Nephron progenitor cell (in vitro differentiated cells): ENCODE measurements around the gene TLX2.
A peak's percentile ranks its signal among the peaks of the same experiment; 100 is the strongest.
"Not testable (repeated sequence)": the region's sequence is repeated elsewhere in the genome, so short reads cannot be mapped to it uniquely, and the experiment has no call there.

Source experiments
- DNase-seq: peaks from one replicate; pipeline ENCODE4 v3.0.0; 2021
- H3K27ac Mint-ChIP-seq: 2 replicates; pipeline ENCODE4 v1.8.0; 2021; ENCODE audit warnings: mild to moderate bottlenecking, moderate library complexity, mixed read lengths
- H3K27me3 Mint-ChIP-seq: 2 replicates; pipeline ENCODE4 v1.8.0; 2021; ENCODE audit warnings: mild to moderate bottlenecking, low read depth, mixed read lengths; ENCODE audit not compliant: poor library complexity
- H3K36me3 Mint-ChIP-seq: 2 replicates; pipeline ENCODE4 v1.8.0; 2021; ENCODE audit warnings: low read depth, mixed read lengths
- H3K4me1 Mint-ChIP-seq: 2 replicates; pipeline ENCODE4 v1.8.0; 2021; ENCODE audit warnings: mixed read lengths
- H3K4me3 Mint-ChIP-seq: 2 replicates; pipeline ENCODE4 v1.8.0; 2021; ENCODE audit warnings: mild to moderate bottlenecking, moderate library complexity, mixed read lengths
- H3K9me3 Mint-ChIP-seq: 2 replicates; pipeline ENCODE4 v1.8.0; 2021; ENCODE audit warnings: mild to moderate bottlenecking, moderate library complexity, mixed read lengths
- TF ChIP-seq, protein P1 (sequence below): fragments of 200-600 bp; sonication (generic); IDR thresholded peaks from 2 replicates; pipeline ENCODE4 v1.5.0; 2021; ENCODE audit warnings: antibody characterized with exemption

TLX2 gene

DNA sequence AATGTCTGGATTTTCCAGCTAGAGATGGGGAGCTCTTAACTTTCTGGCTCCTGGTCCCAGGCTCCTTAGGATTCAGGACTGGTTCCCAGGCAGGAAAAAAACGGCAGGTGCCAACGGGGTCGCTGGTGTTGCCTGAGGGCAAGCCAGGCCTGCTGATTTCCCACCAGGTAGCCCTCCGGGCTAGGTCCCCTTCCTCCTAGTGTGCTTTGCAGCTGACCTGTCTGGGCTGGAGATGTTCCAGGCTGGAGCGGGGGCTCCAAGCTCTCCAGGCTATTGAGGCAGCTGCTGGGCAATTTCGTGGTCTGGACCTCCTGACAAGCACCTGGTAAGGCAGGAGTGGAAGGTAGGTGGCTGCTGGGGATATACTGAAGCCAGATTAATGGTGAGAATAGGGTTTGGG lies 39.8 kb upstream of the TLX2 start:
- peak overlapping the region; percentile 42 for H3K4me3 Mint-ChIP-seq

DNA sequence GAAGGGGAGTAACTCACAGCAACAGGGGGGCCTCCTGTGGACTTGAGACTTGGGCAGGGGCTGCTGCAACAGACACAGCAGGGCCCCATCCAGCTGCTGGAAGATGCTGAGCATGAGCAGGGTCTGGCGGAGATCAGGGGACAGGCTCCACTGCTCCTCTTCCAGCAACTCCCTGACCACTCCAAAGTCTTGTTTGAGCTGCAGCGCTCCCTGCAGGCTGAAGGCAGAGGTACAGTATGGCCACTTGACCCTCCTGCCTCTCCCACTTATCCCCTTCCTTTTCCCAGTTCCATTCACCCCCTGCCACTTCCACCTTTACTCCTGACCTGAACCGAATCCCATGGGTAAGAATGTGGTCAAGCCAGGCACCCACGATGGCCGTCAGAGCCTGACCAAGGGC lies 39.4 kb upstream of the TLX2 start:
- peaks cover 37% of the 10 kb centered on the region for H3K36me3 Mint-ChIP-seq
- peaks cover 5% of the 10 kb centered on the region for H3K27me3 Mint-ChIP-seq
- DNase-seq, result peak; percentile 38
- H3K9me3 Mint-ChIP-seq, result no peaks in the 10 kb centered on the region
- H3K4me3 Mint-ChIP-seq, result no peak overlapping the region
- TF ChIP-seq, protein P1, sequence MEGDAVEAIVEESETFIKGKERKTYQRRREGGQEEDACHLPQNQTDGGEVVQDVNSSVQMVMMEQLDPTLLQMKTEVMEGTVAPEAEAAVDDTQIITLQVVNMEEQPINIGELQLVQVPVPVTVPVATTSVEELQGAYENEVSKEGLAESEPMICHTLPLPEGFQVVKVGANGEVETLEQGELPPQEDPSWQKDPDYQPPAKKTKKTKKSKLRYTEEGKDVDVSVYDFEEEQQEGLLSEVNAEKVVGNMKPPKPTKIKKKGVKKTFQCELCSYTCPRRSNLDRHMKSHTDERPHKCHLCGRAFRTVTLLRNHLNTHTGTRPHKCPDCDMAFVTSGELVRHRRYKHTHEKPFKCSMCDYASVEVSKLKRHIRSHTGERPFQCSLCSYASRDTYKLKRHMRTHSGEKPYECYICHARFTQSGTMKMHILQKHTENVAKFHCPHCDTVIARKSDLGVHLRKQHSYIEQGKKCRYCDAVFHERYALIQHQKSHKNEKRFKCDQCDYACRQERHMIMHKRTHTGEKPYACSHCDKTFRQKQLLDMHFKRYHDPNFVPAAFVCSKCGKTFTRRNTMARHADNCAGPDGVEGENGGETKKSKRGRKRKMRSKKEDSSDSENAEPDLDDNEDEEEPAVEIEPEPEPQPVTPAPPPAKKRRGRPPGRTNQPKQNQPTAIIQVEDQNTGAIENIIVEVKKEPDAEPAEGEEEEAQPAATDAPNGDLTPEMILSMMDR, result no peak
- H3K4me1 Mint-ChIP-seq, result peaks cover 34% of the 10 kb centered on the region
- H3K27ac Mint-ChIP-seq, result peak overlapping the region; percentile 40

More for the DNA sequence above, 39.8 kb upstream of the TLX2 start:
- TF ChIP-seq, protein P1, result no peak
- Mint-ChIP-seq H3K27me3 (peaks cover 7% of the 10 kb centered on the region), H3K9me3 (no peaks in the 10 kb centered on the region), H3K27ac (no peak overlapping the region), H3K4me1 (peaks cover 35% of the 10 kb centered on the region), H3K36me3 (peaks cover 38% of the 10 kb centered on the region)
- no peak for DNase-seq

DNA sequence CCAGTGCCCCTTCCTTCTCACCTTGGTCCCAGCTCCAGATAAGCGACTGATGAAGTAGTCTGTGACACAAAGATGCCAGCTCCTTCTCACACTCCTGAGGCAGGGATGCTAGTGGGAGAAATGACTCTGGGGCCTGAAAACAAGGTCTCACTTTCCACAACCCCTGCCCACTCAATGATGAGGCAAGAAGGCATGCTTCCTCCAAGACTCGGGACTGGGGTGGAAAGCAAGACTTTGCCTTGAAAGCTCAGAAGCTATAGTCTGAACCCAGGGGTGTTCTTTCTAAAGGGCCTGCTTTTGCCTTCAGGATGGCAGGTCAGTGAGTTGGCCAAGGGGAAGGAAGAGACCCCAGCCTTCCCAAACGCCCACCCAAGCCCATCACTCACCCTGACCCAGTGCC lies 32.8 kb upstream of the TLX2 start:
- DNase-seq, result no peak
- Mint-ChIP-seq H3K27ac (no peak overlapping the region), H3K4me3 (peak overlapping the region; percentile 94), H3K36me3 (peaks cover 31% of the 10 kb centered on the region), H3K4me1 (peaks cover 34% of the 10 kb centered on the region), H3K9me3 (no peaks in the 10 kb centered on the region), H3K27me3 (peaks cover 5% of the 10 kb centered on the region)
- TF ChIP-seq, protein P1, result no peak

- peak overlapping the region; percentile 94 for H3K4me3 Mint-ChIP-seq
- TF ChIP-seq, protein P1, result no peak
- peaks cover 36% of the 10 kb centered on the region for H3K36me3 Mint-ChIP-seq
- peak; percentile 68 for DNase-seq
- H3K27me3 Mint-ChIP-seq, result peaks cover 5% of the 10 kb centered on the region
- H3K4me1 Mint-ChIP-seq, result peaks cover 34% of the 10 kb centered on the region
- H3K9me3 Mint-ChIP-seq, result no peaks in the 10 kb centered on the region
- H3K27ac Mint-ChIP-seq, result peak overlapping the region; percentile 84
Measured at GRCh38 chr2:74481961-74482800, 32.1 kb upstream of the TLX2 start.

- Mint-ChIP-seq H3K9me3 (no peaks in the 10 kb centered on the region), H3K4me1 (peaks cover 34% of the 10 kb centered on the region), H3K27me3 (peaks cover 2% of the 10 kb centered on the region), H3K4me3 (peak within 1 kb of the TSS; percentile 94), H3K36me3 (peaks cover 32% of the 10 kb centered on the region), H3K27ac (peak within 1 kb of the TSS; percentile 91)
- TF ChIP-seq, protein P1, result peak; percentile 67
- DNase-seq, result peak; percentile 92
Measured at GRCh38 chr2:74482801-74483674, 31.2 kb upstream of the TLX2 start, which contains the start of the genes CCDC142 and TTC31. Gene CCDC142 (minus strand): TSS chr2:74482998. CDS start chr2:74482837, 161 bp downstream. Gene TTC31 (plus strand): TSS chr2:74483081. CDS start chr2:74483096, 15 bp downstream.

DNA sequence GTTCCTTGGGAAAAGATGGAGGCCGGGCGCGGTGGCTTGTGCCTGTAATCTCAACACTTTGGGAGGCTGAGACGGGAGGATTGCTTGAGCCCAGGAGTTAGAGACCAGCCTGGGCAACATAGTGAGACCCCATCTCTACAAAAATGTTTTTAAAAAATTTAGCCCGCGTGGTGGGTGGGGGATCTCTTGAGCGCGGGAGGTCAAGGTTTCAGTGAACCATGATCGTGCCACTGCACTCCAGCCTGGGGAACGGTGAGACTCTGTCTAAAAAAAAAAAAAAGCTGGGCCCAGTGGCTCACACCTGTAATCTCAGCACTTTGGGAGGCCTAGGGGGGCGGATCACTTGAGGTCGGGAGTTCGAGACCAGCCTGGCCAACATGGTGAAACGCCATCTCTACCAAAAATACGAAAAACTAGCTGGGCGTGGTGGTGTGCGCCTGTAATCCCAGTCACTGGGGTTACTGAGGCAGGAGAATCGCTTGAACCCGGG lies 30.5 kb upstream of the TLX2 start:
- Mint-ChIP-seq H3K4me1 (peaks cover 34% of the 10 kb centered on the region), H3K27ac (peak overlapping the region; percentile 68), H3K36me3 (peaks cover 32% of the 10 kb centered on the region), H3K4me3 (peak overlapping the region; percentile 94)
- DNase-seq, H3K9me3 Mint-ChIP-seq, H3K27me3 Mint-ChIP-seq: not testable (repeated sequence)
